ENCODE data around the gene TGFBR2. TPM values are rescaled to one million over a fixed set of nuclear protein-coding genes. Genes with fewer than 3 reads are reported as not detected.
A peak's percentile ranks its signal among the peaks of the same experiment; 100 is the strongest.

TGFBR2 gene
- total RNA-seq, 1 experiment from 2014 or later = 16.1 TPM

DNA sequence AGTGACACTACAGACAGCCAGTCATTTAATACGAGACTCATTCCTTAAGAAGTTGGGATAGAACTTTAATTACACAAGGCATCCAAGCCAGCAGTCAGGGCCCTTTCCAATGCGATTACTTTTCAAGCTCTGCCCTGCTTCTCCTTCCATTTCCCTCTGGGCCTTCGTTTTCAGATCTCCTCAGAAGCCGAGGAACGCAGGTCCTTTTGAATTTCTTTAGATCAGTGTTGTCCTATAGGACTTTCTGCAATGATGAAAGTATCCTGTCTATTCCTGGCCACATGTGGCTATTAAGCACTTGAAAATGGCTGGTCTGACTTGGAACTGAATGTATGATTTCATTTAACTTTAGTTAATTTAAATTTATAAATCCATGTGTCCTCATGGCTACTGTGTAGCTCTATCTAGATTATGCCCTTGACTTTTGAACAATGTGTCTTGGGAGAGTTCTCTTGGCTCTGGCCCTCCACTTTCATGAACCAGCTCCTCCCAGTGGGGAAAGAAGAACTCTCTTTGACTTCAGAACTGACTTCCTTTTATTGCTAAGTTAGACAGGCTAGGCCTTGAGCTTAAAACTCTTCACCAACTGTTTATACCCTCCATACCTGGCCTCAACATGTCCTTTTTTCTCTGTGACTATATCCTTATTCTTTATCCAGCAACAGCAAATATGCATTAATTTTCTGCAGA lies 22.6 kb downstream of the TGFBR2 start:
- Histone ChIP-seq H3K4me1 (ENCODE audit: insufficient read depth, low read length, poor library complexity, severe bottlenecking) (peaks cover 86% of the 10 kb centered on the region), H3K4me3 (ENCODE audit: low read depth, low read length, poor library complexity, severe bottlenecking) (no peak overlapping the region), H3K36me3 (ENCODE audit: insufficient read depth, low read length, poor library complexity, severe bottlenecking) (no peaks in the 10 kb centered on the region), H3K9me3 (ENCODE audit: low read depth, low read length, poor library complexity, severe bottlenecking) (no peaks in the 10 kb centered on the region), H3K27me3 (replicated peaks; ENCODE audit: insufficient read depth, low read depth, low read length, poor library complexity) (no peaks in the 10 kb centered on the region), H3K27ac (ENCODE audit: low read depth, low read length, poor library complexity, severe bottlenecking) (peak overlapping the region; percentile 44)
- ChIA-PET CTCF (interaction anchor here (0.9 kb wide), 1 partner anchor 68 kb away, joined by 5 read pairs; no protein-coding TSS in a partner anchor), POLR2A (ENCODE audit: low non-redundant PET) (no interaction called here)
- TF ChIP-seq EZH2 (IDR thresholded peaks at IDR 0.05; ENCODE audit: borderline replicate concordance, low read depth, low read length, poor library complexity, severe bottlenecking) (no peak), CTCF (conservative IDR thresholded peaks at IDR 0.05; ENCODE audit: low read depth, low read length) (peak; percentile 39; the same call in 1 of the 2 replicates)
- DNase-seq (ENCODE audit: low spot score) = peak; percentile 40
- BruUV-seq (replicated peaks) = no TSS peak
- intact Hi-C loops (cut with micrococcal nuclease; ENCODE audit: unreplicated experiment) = no loop called here

DNA sequence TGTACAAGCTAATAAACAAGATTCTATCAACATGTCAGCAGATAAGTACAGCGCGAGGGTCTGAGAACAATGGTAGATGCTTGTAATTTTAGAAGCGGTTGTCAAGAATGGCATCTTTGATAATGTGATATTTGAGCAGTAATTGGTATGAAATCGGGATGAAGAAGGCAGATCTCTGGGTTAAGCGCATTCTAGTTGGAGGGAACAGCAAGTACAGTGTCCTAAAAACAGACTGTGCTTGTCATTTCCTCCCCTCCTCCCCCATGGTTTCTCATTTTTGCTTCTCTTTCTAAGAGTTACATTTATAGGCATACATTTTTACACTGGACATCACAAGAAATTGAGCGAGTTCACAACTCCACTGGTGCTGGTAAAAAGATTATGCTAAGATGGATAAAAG lies 23.3 kb downstream of the TGFBR2 start:
- H3K27me3 ChIP-seq (replicated peaks; ENCODE audit: insufficient read depth, low read depth, low read length, poor library complexity) = no peaks in the 10 kb centered on the region
- no peak for TF ChIP-seq EZH2 (IDR thresholded peaks at IDR 0.05; ENCODE audit: borderline replicate concordance, low read depth, low read length, poor library complexity, severe bottlenecking)
- TF ChIP-seq CTCF (conservative IDR thresholded peaks at IDR 0.05; ENCODE audit: low read depth, low read length) = no peak
- peaks cover 93% of the 10 kb centered on the region for H3K4me1 ChIP-seq (ENCODE audit: insufficient read depth, low read length, poor library complexity, severe bottlenecking)
- H3K36me3 ChIP-seq (ENCODE audit: insufficient read depth, low read length, poor library complexity, severe bottlenecking) = no peaks in the 10 kb centered on the region
- no peak for DNase-seq (ENCODE audit: low spot score)
- intact Hi-C loops (cut with micrococcal nuclease; ENCODE audit: unreplicated experiment) = no loop called here
- ChIA-PET CTCF (no interaction called here), POLR2A (ENCODE audit: low non-redundant PET) (no interaction called here)
- no peaks in the 10 kb centered on the region for H3K9me3 ChIP-seq (ENCODE audit: low read depth, low read length, poor library complexity, severe bottlenecking)
- H3K27ac ChIP-seq (ENCODE audit: low read depth, low read length, poor library complexity, severe bottlenecking) = no peak overlapping the region
- H3K4me3 ChIP-seq (ENCODE audit: low read depth, low read length, poor library complexity, severe bottlenecking) = no peak overlapping the region
- no TSS peak for BruUV-seq (replicated peaks)

DNA sequence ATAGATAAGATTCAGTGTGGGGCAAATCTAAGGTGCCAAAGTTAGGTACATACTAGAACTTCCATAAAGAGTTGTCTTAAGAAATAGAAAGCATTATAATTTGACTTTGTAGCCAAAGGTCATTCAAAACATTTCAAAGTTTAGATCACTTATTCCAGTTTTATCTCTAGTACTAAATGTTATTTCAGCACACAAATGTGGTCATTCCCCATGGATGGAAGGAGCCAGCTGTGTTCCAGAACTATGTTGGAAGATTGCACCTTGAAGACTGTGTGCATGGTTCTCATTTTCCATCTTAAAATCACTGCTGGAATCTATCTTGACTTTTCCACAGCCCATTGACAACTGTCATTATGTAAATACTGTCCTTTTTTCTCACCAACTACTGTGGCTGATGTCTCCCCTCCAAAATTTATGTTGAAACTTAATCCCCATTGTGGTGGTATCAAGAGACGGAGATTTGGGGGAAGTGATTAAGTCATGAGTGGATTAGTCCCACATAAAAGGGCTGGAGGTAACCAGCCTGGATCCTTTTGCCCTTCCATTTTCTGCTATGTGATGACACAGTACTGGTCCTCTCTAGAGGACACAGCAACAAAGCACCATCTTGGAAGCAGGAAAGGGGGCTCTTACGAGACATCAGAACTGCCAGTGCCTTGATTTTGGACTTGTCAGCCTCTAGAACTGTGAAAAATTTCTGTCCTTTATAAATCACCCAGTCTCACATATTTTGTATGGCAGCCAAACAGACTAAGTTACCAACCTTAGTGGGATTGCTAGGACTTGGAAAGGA lies 24.0 kb downstream of the TGFBR2 start:
- Histone ChIP-seq H3K27me3 (replicated peaks; ENCODE audit: insufficient read depth, low read depth, low read length, poor library complexity) (no peaks in the 10 kb centered on the region), H3K36me3 (ENCODE audit: insufficient read depth, low read length, poor library complexity, severe bottlenecking) (no peaks in the 10 kb centered on the region), H3K9me3 (ENCODE audit: low read depth, low read length, poor library complexity, severe bottlenecking) (no peaks in the 10 kb centered on the region), H3K27ac (ENCODE audit: low read depth, low read length, poor library complexity, severe bottlenecking) (no peak overlapping the region), H3K4me3 (ENCODE audit: low read depth, low read length, poor library complexity, severe bottlenecking) (no peak overlapping the region), H3K4me1 (ENCODE audit: insufficient read depth, low read length, poor library complexity, severe bottlenecking) (peaks cover 95% of the 10 kb centered on the region)
- TF ChIP-seq EZH2 (IDR thresholded peaks at IDR 0.05; ENCODE audit: borderline replicate concordance, low read depth, low read length, poor library complexity, severe bottlenecking) (no peak), CTCF (conservative IDR thresholded peaks at IDR 0.05; ENCODE audit: low read depth, low read length) (no peak)
- no TSS peak for BruUV-seq (replicated peaks)
- ChIA-PET POLR2A (ENCODE audit: low non-redundant PET) (no interaction called here), CTCF (no interaction called here)
- peak; percentile 76 for DNase-seq (ENCODE audit: low spot score)
- intact Hi-C loops (cut with micrococcal nuclease; ENCODE audit: unreplicated experiment) = no loop called here
